Stimulated activated CD4-positive, alpha-beta T cell treated with anti-CD3 and anti-CD28 coated beads, Interleukin-1b, Interleukin-23, amount 100 ng/mL, for 48 hours (primary cell): Measurements from ENCODE around the gene SDSL.

ENCODE experiments used
- DNase-seq: peaks from one replicate; pipeline ENCODE4 v3.0.0-alpha.2; 2020

SDSL gene

GRCh38 chr12:113469949-113470743 lies 48.0 kb downstream of the SDSL start:
- no peak for DNase-seq

- no peak for DNase-seq
Measured at GRCh38 chr12:113470871-113471618, 48.9 kb downstream of the SDSL start.

GRCh38 chr12:113471619-113472171 lies 49.5 kb downstream of the SDSL start, which contains the start of gene LHX5:
TSS of gene LHX5 (minus strand) at chr12:113471871. CDS start at chr12:113471498, 373 bp downstream.
- DNase-seq: no peak

GRCh38 chr12:113472191-113473121 lies 50.3 kb downstream of the SDSL start:
- no peak for DNase-seq

DNA sequence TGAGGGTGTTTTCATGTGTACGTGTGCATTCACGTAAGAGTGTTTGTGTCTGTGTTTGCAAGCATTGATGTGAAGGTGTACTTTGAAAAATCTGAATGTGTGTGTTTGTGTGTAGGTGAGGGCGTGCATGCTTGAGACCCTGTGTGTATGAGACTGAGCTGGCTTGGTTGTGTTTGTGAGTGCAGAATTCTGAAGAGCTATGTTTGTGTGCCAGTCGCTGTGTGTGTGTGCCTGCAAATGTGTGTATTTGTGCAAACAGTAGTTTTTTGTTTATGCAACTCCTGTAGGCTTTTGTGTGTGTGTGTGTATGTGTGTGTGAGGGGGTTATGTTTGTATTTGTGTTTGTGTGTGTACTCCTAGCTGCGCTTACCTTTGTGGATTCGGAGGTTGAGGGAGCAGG lies 51.2 kb downstream of the SDSL start:
- DNase-seq: no peak

GRCh38 chr12:113473942-113474341 lies 51.8 kb downstream of the SDSL start:
- DNase-seq: no peak

DNA sequence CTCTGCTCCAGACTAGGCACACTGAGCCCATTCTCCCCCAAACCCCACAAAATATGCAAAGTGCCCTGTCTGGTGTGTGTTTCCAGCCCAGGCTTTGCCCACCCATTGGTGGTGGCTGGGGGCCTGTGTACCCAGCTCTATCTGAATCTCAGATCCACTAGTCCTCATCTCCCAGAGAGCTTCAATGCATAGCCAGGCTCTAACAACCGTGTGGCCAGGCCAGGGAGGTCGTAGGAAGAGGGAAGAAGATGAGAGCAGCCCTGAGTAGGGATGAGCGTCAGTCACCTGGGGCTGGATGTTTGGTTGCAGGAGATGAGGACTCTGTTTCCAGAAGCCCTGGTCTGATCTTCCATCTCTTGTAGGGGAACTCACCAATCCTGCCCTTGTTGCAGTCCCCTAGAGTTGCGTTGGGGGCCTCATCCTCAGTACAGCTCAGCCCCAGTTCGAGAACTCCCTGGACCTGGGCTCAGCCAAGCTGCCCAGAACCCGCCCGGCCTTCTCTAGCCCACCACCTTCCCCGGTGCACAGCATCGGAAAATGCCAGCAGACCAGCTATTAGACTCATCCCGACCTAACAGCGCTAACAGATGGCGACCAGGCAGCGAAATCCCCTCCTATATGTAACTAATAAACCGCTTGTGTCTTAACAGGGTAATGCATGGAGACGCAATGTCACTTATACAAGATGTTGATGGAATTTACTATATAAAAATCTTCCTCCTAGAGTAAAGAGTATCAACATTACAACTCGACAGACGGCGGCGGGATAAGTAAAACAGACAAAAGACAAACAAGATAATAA lies 52.7 kb downstream of the SDSL start:
- DNase-seq: no peak

DNA sequence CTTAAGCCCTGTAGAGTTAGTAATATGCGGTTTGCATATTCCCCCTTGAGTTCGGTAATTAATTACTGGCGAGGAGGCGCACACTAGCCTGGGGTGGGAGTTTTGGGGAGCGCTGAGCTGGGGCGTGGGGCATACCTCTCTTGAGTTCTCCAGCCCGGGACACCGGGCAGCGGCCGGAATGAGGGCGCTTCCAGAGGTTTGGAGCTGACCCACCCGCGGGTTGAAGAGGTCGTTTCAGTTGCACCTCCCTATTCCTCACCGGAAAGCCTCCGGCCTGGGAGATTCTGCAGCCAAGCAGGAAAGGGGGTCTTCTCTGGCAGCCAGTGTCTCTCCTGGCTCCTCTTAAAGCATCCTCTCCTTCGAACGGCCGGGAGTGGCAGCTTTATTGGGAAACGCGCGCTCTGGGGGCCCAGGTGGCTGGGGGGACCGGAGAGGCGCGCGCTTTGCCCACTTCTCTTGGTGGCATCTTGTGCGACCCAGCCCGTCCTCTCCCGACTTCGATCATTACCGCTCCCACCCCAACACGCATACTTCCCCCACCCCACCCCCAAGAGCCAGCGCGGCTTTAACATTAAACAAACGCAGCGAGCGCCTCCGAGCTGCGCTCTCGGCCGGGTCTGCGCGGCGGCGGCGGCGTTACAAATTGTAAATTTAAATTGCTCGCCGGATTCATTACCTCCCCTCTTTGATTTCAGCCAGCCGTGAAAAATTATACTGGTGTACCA lies 53.4 kb downstream of the SDSL start:
- DNase-seq: no peak

GRCh38 chr12:113476176-113476986 lies 54.2 kb downstream of the SDSL start:
- no peak for DNase-seq

DNA sequence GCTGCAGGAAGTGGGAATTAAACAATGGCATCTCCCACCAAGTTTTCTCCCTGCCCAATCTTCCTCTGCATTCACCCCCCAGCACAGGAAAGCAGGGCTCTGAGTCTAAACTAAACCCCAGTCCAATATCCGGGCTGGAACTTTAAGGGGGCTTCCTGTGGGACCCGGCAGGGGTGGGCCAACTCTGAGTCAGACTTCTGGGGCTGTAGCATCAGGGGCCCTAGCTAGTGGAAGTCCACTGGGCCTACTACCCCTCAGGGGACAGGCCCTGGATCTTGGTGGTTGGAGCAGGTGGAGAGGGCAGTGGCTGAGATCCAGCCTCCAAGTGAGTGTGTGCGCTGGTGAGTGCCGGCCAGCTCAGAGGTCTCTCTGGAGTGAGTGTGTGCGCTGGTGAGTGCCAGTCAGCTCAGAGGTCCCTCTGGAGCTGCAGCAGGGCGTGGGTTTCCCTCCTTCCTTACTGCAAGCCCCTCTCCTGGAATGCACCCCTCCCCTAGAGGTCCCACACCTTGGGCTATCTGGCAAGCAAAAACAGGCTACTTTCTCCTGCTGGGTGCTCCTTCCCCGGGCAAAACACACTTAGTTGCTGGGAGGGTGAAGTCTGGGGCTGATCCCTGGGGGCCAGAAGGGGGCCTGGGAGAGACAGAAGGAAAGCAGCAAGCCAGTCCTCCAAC lies 55.1 kb downstream of the SDSL start:
- DNase-seq: no peak

GRCh38 chr12:113477842-113478215 lies 55.6 kb downstream of the SDSL start:
- DNase-seq: no peak

- DNase-seq: no peak
Measured at GRCh38 chr12:113478351-113479011, 56.3 kb downstream of the SDSL start.

DNA sequence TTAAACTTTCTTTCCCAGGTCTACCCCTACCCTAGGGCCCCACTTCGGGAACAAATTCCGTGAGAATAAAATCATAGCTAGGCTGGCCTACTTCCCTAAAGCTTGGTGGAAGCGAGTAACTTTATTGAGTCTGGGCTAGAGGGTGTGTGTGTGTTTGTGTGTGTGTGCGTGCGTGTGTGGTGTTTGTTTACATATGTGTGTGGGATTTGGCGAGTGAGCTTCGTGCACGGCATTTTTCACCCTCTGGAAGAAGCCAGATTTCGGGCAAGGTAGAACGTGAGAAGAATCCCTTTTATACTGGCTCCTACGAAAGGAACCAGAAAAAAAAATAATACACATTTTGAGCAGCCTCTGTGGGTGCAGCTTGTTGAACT lies 57.0 kb downstream of the SDSL start:
- no peak for DNase-seq

GRCh38 chr12:113479590-113480335 lies 57.6 kb downstream of the SDSL start:
- DNase-seq: no peak

DNA sequence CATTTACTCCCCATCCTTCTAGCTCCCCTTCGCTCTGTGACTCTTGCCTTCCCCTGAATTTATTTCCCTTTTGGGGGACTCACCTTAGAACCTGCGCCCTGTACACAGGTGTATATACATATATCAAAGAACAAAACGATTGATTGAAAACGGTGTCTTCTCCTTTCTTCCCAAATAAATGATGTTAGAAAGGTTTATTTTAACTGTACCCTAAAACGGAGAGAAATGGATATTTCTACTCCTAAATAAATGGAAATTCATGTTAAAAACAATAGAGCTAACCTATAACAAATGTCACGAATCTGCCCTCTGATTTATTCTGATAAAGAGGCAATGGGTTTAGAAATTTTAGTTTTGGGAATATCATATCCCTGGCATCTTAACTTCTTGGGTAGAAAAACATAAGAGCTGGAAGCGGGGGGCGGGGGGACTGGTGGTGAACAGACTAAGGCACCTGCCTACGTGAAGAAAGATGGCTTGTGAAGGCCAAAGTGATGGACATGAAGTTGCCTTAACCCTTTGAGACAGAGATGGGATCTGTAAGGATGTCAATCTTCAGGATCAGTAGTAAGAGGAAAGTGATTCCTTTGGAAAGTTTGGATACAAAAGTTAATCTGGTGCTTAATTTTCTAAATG lies 58.3 kb downstream of the SDSL start:
- DNase-seq: no peak

DNA sequence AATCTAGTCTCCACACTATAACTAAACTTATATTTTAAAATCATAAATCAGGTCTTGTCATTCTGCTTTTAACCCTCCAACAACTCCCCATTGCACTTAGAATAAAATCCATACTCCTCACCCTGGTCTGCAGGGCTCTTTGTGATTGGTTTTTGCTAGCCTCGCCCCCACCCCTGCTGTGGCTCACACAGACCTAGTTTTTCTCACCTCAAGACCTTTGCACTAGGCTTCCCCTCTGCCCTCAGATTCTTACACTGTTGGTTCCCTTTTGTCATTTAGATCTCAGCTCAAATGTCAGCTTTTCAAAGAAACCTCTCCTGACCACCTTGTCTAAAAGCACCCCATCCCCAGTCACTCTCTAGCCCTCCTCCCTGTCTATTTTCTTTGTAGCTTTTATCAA lies 60.2 kb downstream of the SDSL start:
- DNase-seq: no peak

DNA sequence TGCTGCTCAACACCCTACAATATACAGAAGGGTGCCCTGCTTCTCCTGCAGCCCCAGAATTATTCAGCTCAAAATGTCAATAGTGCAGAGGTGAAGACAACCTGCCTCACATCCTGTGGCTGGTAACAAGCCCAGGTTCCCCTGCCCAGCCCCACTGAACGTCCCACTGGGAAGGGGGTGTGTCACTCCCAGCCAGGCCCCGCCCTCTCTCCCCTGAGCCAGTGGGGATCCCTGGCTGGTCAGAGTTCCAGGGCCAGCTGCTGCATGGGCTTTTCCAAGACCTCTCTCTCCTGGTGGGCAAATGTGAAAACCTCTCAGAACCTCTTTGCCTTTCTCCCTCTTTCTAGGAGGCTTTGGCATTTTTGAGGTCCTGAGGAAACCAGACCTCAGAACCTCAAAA lies 63.1 kb downstream of the SDSL start:
- no peak for DNase-seq

DNA sequence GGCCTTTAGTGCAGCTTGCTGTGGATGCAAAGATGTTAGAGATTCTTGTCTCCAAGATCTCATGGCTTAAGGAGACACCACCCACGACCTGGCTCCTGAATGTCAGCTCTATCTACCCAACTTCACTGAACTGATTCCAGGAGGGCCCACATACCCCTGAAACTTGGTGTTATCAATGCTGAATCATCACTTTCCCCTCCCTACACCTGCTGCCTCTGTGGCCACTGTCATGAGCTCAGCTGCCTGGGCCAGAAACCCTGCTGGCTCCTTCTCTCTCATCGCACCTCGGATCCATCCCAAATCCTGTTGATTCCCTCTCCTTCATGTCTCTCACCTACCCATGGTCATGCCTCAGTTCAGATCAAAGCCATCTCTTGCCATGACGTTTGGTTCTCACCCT lies 64.5 kb downstream of the SDSL start:
- no peak for DNase-seq
